Activated CD8-positive, alpha-beta memory T cell treated with anti-CD3 and anti-CD28 coated beads, Interleukin-2, amount 50 U/mL, for 24 hours (primary cell): ENCODE measurements around the gene DAAM2.

Experiments
- DNase-seq: peaks from one replicate; pipeline ENCODE4 v3.0.0-alpha.2; 2020; ENCODE audit errors: extremely low read depth

DAAM2 gene

DNA sequence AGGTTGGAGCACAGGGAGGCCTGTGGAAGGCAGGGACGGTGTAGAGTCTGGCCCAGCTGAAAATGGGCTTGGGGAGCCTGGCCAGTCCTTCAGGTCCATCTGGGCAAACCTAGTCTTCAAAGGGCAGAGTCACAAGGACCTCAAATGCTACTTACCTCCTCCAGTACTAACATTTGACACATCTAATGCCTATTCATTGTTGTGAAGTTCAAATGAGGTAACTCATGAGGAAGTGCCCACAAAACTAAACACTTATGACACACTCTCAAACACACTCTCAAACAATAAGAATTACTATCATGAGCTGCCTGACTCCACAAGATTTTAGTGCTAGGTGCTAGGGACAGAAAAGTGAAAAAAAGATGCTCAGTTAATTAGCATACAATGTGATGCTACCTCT lies 27.1 kb downstream of the DAAM2 start:
- no peak for DNase-seq

DNA sequence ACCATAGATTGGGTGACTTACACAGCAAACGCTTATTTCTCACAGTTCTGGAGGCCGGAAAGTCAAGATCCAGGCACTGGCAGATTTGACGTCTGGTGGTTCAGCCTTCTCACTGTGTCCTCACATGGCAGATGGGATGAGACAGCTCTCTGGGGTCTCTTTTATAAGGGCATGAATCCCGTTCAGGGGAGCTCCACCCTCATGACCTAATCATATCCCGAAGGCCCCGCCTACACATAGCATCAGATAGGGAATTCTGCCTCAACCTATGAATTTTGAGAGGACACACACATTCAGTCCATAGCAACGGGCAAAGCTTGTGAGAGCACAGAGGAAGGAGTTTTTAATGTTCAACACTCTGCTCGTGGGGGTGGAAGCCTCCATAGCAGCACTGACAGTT lies 27.5 kb downstream of the DAAM2 start:
- no peak for DNase-seq

GRCh38 chr6:39820553-39820952 lies 28.4 kb downstream of the DAAM2 start:
- DNase-seq = no peak

DNA sequence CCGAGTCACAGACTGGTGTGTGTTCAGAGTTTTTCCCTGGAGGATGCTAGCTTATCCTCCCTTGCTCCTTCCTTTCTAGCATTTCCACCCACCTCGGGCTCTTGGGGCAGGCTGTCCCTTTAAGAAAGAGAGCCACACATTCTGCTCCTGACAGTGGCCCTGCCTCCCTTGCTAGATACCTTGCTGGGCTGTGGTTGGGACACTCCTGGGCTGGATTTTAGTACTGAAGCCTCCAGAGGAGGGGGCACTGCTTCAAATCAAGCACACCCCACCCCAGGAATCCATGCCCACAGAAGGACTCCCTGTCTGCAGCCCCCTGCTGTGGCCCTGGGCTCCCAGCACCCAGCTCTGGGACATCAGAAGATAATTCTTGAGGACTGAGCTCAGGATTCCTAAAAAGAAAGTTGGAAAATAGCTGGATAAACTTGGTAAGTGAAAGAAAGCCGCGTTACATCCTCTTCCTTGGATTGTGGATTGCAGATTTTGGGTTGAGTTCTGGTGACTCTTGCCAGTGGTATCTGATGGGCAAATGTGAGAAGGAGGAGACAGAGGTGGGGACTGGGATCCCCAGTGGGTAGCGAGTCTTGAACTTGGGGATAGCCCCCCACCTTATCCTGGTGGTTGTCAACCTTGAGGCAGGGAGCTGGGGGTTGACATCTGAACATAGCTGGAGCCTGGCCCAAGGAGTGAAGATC lies 29.0 kb downstream of the DAAM2 start:
- DNase-seq = no peak

DNA sequence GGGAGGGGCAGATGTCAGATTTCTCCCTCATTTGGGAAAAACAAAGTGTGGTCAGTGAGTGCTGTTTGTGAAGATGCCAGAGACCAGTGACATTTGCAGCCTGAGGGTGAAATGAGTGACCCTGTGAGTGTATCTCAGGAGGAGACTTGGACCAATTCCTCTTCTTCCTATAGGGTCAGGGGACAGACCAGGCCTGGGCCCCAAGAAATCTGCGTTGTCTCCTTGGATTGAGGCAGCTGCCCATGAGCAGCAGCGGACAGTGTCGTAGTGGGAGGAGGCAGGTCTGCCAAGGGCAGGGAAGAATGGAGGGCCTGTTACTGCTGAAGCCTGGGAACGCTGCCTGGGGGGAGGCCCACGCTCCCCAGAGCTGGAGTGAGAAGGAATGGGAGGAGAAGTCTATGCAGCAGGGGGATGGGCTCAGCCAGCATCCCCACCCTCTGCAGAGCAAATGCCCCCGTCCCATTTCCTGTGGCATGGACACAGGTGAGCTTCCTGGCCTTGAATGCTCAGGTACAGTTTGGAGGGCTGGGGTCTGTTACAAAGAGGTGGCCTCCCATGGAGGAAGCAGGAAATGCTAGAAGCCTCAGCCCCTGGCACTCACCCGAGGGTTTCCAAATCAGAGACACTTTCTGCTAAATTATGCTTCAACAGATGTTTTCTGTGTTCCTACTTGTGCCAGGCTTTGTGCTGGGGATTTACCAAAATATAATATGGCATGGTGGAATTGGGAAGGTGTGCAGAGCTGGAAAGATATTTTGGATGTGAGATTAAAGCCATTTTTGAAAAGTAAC lies 29.8 kb downstream of the DAAM2 start:
- no peak for DNase-seq

GRCh38 chr6:39822846-39823815 lies 31.0 kb downstream of the DAAM2 start:
- DNase-seq = no peak

GRCh38 chr6:39824030-39824926 lies 32.1 kb downstream of the DAAM2 start:
- no peak for DNase-seq

DNA sequence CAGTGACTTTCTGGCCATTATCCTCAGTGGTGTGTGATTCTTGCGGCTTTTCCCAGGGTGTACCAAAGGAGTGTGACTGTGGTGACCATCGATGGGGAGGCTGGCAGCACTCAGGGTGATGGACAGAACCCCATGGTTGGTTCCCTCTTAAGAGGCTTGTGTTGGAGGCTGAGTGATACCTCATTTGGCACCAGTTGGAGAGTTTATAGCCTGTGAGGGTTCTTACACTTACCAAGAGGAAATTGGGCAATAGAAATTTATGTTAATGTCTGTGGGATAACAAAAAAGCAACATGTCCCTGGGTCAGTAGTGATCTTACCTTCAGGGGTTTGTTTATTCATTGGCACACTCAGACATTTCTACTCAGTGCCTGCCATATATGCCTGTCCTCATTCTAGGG lies 37.2 kb downstream of the DAAM2 start:
- DNase-seq = no peak

DNA sequence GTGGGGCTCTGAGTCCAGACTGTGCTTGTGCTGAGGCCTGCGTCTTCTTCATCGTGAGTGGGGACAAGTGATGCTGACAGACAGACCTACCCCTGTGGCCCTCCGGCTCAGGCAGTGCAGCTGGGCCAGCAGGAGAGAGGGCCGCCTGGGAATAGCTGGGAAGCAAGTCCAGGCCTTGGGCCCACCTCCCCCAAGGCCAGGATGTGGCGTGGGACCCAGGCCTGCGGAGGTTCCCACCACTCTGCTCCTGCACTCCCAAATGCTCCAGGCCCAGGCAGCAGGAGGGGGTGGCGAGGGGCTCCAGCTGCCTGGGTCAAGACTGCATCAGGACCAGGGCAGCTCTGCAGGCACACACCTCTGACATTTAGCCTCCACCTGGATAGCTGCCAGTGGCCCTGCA lies 38.3 kb downstream of the DAAM2 start:
- no peak for DNase-seq

DNA sequence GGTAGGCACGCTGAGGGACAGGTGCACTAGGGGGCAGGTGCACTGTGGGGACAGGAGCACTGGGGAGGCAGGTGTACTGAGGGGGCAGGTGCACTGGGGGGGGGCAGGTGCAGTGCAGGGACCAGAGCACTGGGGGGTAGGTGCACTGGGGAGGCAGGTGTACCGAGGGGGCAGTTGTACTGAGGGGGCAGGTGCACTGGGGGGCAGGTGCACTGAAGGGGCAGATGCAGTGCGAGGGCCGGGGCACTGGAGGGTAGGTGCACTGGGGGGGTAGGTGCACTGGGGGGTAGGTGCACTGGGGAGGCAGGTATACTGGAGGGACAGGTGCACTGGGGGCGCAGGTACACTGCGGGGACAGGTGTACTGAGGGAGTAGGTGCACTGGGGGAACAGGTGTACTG lies 39.5 kb downstream of the DAAM2 start:
- DNase-seq = no peak

- no peak for DNase-seq
Observed at GRCh38 chr6:39834278-39834677, 42.1 kb downstream of the DAAM2 start.

DNA sequence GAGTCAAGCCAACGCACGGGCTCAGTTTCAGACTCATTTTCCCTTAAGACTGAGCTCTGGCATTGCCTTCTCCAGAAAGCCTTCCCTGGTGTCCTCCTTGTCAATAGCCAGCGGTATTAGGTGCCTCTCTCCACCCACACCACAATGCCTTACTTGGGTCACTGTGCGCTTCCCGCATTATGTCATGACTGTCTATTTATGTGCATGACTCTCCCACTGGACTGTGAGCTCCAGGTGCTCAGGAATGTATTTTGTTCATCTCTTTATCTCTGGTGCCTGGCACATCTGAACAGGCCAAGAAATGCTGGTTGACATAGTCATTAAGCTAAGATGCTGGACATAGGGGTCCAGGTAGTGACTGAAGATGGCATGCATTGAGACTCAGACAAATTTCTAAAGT lies 42.7 kb downstream of the DAAM2 start:
- no peak for DNase-seq

DNA sequence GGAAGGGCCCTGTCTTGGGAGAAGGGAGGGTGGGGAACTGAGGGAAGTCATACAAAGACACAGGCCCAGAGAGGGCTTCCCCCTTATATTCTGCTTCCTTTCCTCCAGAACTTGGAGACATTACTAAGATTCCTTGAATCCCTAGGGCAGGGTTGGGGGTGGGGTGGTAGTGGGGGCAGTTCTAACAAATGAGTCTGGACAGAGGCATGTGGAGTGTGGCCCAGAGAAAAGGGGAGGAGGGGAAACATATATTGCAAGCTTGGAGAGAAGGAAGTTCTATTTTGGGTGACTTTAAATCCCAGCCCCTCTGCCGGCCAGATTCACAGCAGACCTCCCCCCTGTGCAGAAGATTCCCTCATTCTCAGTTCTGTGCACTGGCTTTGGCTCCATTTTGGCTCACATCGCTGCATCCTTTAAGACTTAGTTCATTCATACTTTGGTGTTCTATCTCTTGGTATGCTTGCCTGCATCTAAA lies 43.7 kb downstream of the DAAM2 start:
- no peak for DNase-seq

GRCh38 chr6:39836606-39837005 lies 44.4 kb downstream of the DAAM2 start:
- no peak for DNase-seq

DNA sequence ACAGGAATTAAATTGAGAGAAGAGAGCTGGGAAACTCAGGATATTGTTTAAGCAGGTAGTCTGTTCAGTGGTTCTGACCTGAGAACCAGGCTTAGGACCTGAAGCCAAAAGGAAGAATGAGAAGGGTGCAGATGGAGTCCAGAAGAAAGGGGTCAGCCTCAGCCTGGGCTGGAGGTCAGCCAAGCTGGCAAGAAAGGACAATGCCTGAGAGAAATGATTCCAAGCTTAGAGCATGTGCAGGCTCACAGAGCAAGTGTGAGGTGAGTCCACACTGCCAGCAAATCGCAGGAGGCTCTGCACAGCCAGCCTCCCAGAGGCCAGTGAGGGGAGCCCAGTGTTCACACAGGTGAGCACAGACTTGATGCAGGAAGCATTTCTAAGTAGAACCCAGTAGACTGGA lies 47.3 kb downstream of the DAAM2 start:
- DNase-seq = no peak

DNA sequence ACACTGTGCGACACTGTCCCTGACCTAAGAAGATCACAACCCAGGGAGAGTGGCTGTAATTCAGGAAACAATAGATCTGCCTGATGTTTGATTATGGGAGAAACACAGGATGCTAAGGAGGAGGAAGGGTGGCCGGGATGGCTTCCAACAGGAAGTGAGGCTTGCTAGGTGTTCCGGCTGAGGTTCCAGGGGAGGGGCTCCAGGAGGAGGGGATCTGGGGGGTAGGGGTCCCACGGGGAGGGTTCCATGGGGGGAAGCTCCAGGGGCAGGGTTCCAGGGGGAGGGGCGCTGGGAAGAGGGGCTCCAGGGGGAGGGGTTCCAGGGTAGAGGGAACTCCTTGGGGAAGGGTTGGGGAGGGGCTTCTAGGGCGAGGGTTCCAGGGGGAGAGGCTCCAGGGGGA lies 48.6 kb downstream of the DAAM2 start:
- no peak for DNase-seq

- DNase-seq = no peak
Observed at GRCh38 chr6:39841291-39841690, 49.1 kb downstream of the DAAM2 start.

- no peak for DNase-seq
Observed at GRCh38 chr6:39841923-39842322, 49.7 kb downstream of the DAAM2 start.

- no peak for DNase-seq
Observed at GRCh38 chr6:39843305-39844020, 51.3 kb downstream of the DAAM2 start.

DNA sequence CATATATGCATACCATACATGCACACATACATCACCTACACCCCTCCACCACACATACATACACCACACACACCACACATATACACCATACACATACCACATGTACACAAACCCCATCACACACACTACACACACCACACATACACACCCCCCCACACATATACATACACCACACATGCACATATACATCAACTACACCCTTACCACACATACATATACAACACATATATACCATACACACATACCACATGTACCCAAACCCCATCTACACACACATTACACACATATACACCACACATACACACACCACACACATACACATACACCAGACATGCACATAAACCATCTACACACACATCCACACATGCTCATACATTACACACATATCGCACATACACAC lies 52.7 kb downstream of the DAAM2 start:
- no peak for DNase-seq

GRCh38 chr6:39847221-39847620 lies 55.0 kb downstream of the DAAM2 start:
- no peak for DNase-seq
